ENCODE results near the gene SOS1. TPM values are rescaled to one million over a fixed set of nuclear protein-coding genes. Genes with fewer than 3 reads are reported as not detected.
A peak's percentile ranks its signal among the peaks of the same experiment; 100 is the strongest.

Gene SOS1
- total and polyA plus RNA-seq, 2 of the 13 experiments (the other 11 are each of a cell fraction or from before 2014, with no cell fraction given): 20.8 to 60.4 TPM

DNA sequence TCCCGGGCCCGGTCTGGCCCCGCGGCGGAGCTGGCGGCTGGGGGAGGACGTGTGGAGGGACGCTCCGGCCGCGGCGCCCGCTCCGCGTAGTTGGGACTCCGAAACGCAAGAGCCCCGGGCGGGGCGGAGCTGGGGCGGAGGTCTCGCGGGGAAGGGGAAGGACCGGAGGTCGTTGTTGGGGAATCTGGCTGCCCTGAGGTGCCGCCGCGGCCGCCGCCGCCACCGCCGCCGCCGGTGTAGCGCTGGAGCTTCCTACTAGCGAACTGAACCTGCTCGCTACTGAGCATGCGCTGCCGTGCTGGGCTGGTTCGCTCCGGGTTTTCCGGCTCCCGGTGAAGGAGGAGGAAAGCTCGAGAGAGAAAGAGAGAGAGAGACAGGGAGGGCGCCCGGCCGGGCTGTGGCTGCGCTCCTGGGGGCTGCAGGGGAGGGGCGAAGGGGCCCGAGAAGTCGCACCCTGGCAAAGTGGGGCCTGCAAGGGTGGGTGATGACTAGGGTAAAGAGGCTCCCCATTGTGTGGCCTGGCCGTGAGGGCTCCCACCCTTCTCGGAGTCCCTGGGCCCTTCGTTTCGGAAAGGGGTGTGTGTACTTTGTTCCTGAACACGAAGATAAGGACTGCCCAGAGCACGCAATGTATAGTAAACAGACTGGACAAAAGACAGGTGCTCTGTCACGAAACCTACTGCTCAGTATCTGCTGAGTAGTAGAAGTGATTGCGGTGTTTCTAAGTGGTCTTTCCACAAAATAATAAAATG, at the start of gene SOS1 (continued):
- peak; percentile 87 for TF ChIP-seq ZNF792 (CRISPR knock-in tag; IDR thresholded peaks at IDR 0.05)
- TF ChIP-seq, protein P1, sequence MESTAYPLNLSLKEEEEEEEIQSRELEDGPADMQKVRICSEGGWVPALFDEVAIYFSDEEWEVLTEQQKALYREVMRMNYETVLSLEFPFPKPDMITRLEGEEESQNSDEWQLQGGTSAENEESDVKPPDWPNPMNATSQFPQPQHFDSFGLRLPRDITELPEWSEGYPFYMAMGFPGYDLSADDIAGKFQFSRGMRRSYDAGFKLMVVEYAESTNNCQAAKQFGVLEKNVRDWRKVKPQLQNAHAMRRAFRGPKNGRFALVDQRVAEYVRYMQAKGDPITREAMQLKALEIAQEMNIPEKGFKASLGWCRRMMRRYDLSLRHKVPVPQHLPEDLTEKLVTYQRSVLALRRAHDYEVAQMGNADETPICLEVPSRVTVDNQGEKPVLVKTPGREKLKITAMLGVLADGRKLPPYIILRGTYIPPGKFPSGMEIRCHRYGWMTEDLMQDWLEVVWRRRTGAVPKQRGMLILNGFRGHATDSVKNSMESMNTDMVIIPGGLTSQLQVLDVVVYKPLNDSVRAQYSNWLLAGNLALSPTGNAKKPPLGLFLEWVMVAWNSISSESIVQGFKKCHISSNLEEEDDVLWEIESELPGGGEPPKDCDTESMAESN (CRISPR knock-in tag; conservative IDR thresholded peaks at IDR 0.05): peak; percentile 97
- TF ChIP-seq, protein P2, sequence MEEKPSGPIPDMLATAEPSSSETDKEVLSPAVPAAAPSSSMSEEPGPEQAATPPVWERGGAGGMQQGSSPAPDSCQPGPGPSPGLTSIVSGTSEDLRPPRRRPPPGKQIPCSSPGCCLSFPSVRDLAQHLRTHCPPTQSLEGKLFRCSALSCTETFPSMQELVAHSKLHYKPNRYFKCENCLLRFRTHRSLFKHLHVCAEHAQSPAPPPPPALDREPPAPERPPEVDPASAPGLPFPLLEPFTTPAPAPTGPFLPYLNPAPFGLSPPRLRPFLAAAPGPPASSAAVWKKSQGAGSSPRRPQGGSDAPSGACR (CRISPR knock-in tag; IDR thresholded peaks at IDR 0.05): peak; percentile 93
- TF ChIP-seq RFX5 (IDR thresholded peaks at IDR 0.05; ENCODE audit: low read depth, low read length): no peak
- peak; percentile 96 for TF ChIP-seq ZSCAN25 (CRISPR knock-in tag; IDR thresholded peaks at IDR 0.05)
- TF ChIP-seq ZNF782 (CRISPR knock-in tag; IDR thresholded peaks at IDR 0.05; ENCODE audit: borderline replicate concordance): peak; percentile 96; the same call in 1 of the 2 replicates
- peak; percentile 67 for TF ChIP-seq AGO2 (optimal IDR thresholded peaks at IDR 0.05; ENCODE audit: low read depth, low read length)
- peak; percentile 67; the same call in 1 of the 2 replicates for TF ChIP-seq ZNF256 (CRISPR knock-in tag; conservative IDR thresholded peaks at IDR 0.05)
- TF ChIP-seq MAFK (conservative IDR thresholded peaks at IDR 0.05 in 1 of 2, IDR thresholded peaks at IDR 0.05 in 1 of 2; ENCODE audit: low read length in 2 of 2): peak in 1 of 2 experiments; percentile 35; a peak in 1 of 4 replicates
- no peak for TF ChIP-seq ZNF10 (CRISPR knock-in tag; IDR thresholded peaks at IDR 0.05; ENCODE audit: borderline replicate concordance, low read depth)
- TF ChIP-seq, protein P3, sequence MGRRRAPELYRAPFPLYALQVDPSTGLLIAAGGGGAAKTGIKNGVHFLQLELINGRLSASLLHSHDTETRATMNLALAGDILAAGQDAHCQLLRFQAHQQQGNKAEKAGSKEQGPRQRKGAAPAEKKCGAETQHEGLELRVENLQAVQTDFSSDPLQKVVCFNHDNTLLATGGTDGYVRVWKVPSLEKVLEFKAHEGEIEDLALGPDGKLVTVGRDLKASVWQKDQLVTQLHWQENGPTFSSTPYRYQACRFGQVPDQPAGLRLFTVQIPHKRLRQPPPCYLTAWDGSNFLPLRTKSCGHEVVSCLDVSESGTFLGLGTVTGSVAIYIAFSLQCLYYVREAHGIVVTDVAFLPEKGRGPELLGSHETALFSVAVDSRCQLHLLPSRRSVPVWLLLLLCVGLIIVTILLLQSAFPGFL (CRISPR knock-in tag; IDR thresholded peaks at IDR 0.05): no peak
- TF ChIP-seq TBP (CRISPR knock-in tag; IDR thresholded peaks at IDR 0.05): no peak
- TF ChIP-seq, protein P4, sequence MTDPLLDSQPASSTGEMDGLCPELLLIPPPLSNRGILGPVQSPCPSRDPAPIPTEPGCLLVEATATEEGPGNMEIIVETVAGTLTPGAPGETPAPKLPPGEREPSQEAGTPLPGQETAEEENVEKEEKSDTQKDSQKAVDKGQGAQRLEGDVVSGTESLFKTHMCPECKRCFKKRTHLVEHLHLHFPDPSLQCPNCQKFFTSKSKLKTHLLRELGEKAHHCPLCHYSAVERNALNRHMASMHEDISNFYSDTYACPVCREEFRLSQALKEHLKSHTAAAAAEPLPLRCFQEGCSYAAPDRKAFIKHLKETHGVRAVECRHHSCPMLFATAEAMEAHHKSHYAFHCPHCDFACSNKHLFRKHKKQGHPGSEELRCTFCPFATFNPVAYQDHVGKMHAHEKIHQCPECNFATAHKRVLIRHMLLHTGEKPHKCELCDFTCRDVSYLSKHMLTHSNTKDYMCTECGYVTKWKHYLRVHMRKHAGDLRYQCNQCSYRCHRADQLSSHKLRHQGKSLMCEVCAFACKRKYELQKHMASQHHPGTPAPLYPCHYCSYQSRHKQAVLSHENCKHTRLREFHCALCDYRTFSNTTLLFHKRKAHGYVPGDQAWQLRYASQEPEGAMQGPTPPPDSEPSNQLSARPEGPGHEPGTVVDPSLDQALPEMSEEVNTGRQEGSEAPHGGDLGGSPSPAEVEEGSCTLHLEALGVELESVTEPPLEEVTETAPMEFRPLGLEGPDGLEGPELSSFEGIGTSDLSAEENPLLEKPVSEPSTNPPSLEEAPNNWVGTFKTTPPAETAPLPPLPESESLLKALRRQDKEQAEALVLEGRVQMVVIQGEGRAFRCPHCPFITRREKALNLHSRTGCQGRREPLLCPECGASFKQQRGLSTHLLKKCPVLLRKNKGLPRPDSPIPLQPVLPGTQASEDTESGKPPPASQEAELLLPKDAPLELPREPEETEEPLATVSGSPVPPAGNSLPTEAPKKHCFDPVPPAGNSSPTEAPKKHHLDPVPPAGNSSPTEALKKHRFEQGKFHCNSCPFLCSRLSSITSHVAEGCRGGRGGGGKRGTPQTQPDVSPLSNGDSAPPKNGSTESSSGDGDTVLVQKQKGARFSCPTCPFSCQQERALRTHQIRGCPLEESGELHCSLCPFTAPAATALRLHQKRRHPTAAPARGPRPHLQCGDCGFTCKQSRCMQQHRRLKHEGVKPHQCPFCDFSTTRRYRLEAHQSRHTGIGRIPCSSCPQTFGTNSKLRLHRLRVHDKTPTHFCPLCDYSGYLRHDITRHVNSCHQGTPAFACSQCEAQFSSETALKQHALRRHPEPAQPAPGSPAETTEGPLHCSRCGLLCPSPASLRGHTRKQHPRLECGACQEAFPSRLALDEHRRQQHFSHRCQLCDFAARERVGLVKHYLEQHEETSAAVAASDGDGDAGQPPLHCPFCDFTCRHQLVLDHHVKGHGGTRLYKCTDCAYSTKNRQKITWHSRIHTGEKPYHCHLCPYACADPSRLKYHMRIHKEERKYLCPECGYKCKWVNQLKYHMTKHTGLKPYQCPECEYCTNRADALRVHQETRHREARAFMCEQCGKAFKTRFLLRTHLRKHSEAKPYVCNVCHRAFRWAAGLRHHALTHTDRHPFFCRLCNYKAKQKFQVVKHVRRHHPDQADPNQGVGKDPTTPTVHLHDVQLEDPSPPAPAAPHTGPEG (CRISPR knock-in tag; IDR thresholded peaks at IDR 0.05): no peak; the same call in none of the 2 replicates
- peak; percentile 92 for TF ChIP-seq TBX2 (CRISPR knock-in tag; IDR thresholded peaks at IDR 0.05; ENCODE audit: borderline replicate concordance)
- TF ChIP-seq MIER3 (CRISPR knock-in tag; IDR thresholded peaks at IDR 0.05; ENCODE audit: borderline replicate concordance): peak; percentile 88
- TF ChIP-seq, protein P5, sequence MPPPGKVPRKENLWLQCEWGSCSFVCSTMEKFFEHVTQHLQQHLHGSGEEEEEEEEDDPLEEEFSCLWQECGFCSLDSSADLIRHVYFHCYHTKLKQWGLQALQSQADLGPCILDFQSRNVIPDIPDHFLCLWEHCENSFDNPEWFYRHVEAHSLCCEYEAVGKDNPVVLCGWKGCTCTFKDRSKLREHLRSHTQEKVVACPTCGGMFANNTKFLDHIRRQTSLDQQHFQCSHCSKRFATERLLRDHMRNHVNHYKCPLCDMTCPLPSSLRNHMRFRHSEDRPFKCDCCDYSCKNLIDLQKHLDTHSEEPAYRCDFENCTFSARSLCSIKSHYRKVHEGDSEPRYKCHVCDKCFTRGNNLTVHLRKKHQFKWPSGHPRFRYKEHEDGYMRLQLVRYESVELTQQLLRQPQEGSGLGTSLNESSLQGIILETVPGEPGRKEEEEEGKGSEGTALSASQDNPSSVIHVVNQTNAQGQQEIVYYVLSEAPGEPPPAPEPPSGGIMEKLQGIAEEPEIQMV (CRISPR knock-in tag; IDR thresholded peaks at IDR 0.05; ENCODE audit: low read depth): peak; percentile 76

Data from HepG2 (cell line).